ENCODE results near the gene PACSIN2.

The PACSIN2 gene

DNA sequence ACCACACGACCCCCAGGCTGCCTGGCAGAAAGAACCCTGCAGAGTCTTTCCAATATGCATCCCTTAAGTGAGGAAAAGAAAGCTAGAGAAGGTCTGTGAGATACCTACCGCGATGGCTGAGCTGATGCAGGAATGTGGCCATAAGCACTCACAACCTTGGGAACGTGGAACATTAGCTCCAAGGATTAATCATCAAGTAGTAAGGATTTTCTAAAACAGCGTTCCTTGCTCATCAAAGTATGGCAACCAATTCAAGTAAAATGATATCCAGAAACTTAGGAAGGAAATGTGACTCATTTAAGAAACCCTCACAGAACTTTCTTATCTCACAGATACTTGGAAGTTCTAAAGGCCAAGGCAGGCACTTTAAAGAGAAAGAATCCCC, 12.8 kb downstream of the PACSIN2 start:
- Histone ChIP-seq H3K4me3 (ENCODE audit: insufficient read depth, low read length, poor library complexity, severe bottlenecking) (no peak overlapping the region), H3K9me2 (replicated peaks; ENCODE audit: insufficient read depth, low read length) (no peaks in the 10 kb centered on the region), H3K27ac (ENCODE audit: low read depth, low read length) (no peak overlapping the region), H2AFZ (ENCODE audit: low read depth, low read length, severe bottlenecking) (no peak overlapping the region), H4K20me1 (ENCODE audit: low read depth, low read length) (peaks cover 9% of the 10 kb centered on the region; the same call in 1 of the 2 replicates), H3K79me2 (ENCODE audit: insufficient read depth, low read length) (peaks cover 71% of the 10 kb centered on the region), H3K9me3 (ENCODE audit: insufficient read depth, low read length) (no peaks in the 10 kb centered on the region), H3K9ac (ENCODE audit: low read length) (no peak overlapping the region), H3K36me3 (ENCODE audit: low read length) (no peaks in the 10 kb centered on the region), H3K27me3 (ENCODE audit: low read length) (no peaks in the 10 kb centered on the region), H3K4me2 (ENCODE audit: low read depth, low read length, poor library complexity, severe bottlenecking) (no peak overlapping the region), H3F3A (ENCODE audit: insufficient read depth) (no peaks in the 10 kb centered on the region)
- TF ChIP-seq, protein P1, sequence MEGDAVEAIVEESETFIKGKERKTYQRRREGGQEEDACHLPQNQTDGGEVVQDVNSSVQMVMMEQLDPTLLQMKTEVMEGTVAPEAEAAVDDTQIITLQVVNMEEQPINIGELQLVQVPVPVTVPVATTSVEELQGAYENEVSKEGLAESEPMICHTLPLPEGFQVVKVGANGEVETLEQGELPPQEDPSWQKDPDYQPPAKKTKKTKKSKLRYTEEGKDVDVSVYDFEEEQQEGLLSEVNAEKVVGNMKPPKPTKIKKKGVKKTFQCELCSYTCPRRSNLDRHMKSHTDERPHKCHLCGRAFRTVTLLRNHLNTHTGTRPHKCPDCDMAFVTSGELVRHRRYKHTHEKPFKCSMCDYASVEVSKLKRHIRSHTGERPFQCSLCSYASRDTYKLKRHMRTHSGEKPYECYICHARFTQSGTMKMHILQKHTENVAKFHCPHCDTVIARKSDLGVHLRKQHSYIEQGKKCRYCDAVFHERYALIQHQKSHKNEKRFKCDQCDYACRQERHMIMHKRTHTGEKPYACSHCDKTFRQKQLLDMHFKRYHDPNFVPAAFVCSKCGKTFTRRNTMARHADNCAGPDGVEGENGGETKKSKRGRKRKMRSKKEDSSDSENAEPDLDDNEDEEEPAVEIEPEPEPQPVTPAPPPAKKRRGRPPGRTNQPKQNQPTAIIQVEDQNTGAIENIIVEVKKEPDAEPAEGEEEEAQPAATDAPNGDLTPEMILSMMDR (IDR thresholded peaks at IDR 0.05; ENCODE audit: insufficient read depth, low read length, poor library complexity, severe bottlenecking) = no peak
- no peak for TF ChIP-seq EZH2phosphoT487 (conservative IDR thresholded peaks at IDR 0.05; ENCODE audit: low read length)

DNA sequence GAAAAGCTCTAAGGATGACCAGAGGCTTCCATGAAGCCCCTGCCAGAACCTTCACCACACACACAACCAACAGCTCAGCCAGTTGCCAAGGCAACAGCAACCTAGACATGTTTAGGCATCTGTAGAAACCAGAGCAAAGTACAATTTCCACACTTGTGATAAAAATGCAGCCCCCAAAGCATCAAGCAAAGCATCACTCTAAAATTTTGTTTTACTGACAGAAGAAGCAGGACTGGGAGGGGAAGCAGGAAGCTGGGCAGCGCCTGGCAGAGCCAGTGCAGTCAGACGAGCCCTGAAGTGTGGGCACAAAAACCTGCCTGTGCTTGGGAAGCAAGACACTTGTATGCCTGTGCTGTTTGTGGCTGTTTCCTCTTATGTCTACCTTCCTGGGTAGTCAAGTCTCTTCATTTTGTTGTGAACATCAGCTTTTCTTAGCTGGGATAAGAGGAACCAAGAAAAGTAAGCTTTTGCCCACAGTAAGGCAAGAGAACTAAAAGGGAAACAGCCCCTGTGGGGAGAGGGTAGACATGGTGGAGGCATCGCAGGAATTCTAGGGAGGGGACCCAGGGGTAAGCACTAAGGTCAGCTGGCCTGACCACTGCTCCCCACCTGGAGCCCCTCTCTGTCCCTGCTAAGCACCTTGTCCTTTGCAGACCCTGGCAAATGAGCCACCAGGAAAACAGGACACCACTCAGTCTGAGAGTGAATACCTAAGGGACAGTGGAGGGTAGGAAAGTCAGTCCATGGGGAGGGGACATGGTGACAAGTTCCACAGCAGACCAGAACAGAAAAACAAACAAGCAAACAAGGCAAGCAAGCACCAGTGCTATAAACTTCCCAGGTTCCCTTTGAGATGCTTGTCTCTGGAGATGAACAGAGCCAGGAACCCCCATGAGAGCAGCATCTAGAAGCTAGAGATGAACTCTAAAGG, 13.4 kb downstream of the PACSIN2 start:
- no peak overlapping the region for H2AFZ ChIP-seq (ENCODE audit: low read depth, low read length, severe bottlenecking)
- no peaks in the 10 kb centered on the region for H3K27me3 ChIP-seq (ENCODE audit: low read length)
- no peak overlapping the region for H3K4me2 ChIP-seq (ENCODE audit: low read depth, low read length, poor library complexity, severe bottlenecking)
- peaks cover 9% of the 10 kb centered on the region; the same call in 1 of the 2 replicates for H4K20me1 ChIP-seq (ENCODE audit: low read depth, low read length)
- peaks cover 72% of the 10 kb centered on the region for H3K79me2 ChIP-seq (ENCODE audit: insufficient read depth, low read length)
- H3K36me3 ChIP-seq (ENCODE audit: low read length) = no peaks in the 10 kb centered on the region
- no peak overlapping the region for H3K4me3 ChIP-seq (ENCODE audit: insufficient read depth, low read length, poor library complexity, severe bottlenecking)
- no peak overlapping the region for H3K27ac ChIP-seq (ENCODE audit: low read depth, low read length)
- TF ChIP-seq EZH2phosphoT487 (conservative IDR thresholded peaks at IDR 0.05; ENCODE audit: low read length) = no peak
- TF ChIP-seq, protein P1 (IDR thresholded peaks at IDR 0.05; ENCODE audit: insufficient read depth, low read length, poor library complexity, severe bottlenecking) = no peak
- no peak overlapping the region for H3K9ac ChIP-seq (ENCODE audit: low read length)
- no peaks in the 10 kb centered on the region for H3K9me3 ChIP-seq (ENCODE audit: insufficient read depth, low read length)
- no peaks in the 10 kb centered on the region for H3K9me2 ChIP-seq (replicated peaks; ENCODE audit: insufficient read depth, low read length)
- H3F3A ChIP-seq (ENCODE audit: insufficient read depth) = no peaks in the 10 kb centered on the region

GRCh38 chr22:43000441-43001175, 14.3 kb downstream of the PACSIN2 start:
- Histone ChIP-seq H3K79me2 (ENCODE audit: insufficient read depth, low read length) (peaks cover 68% of the 10 kb centered on the region), H3F3A (ENCODE audit: insufficient read depth) (no peaks in the 10 kb centered on the region), H3K9ac (ENCODE audit: low read length) (no peak overlapping the region), H3K36me3 (ENCODE audit: low read length) (no peaks in the 10 kb centered on the region), H3K4me3 (ENCODE audit: insufficient read depth, low read length, poor library complexity, severe bottlenecking) (no peak overlapping the region), H4K20me1 (ENCODE audit: low read depth, low read length) (peaks cover 9% of the 10 kb centered on the region; the same call in 1 of the 2 replicates), H3K27ac (ENCODE audit: low read depth, low read length) (no peak overlapping the region), H3K4me2 (ENCODE audit: low read depth, low read length, poor library complexity, severe bottlenecking) (no peak overlapping the region), H3K9me2 (replicated peaks; ENCODE audit: insufficient read depth, low read length) (no peaks in the 10 kb centered on the region), H2AFZ (ENCODE audit: low read depth, low read length, severe bottlenecking) (no peak overlapping the region), H3K27me3 (ENCODE audit: low read length) (no peaks in the 10 kb centered on the region), H3K9me3 (ENCODE audit: insufficient read depth, low read length) (no peaks in the 10 kb centered on the region)
- TF ChIP-seq, protein P1 (IDR thresholded peaks at IDR 0.05; ENCODE audit: insufficient read depth, low read length, poor library complexity, severe bottlenecking) = no peak
- no peak for TF ChIP-seq EZH2phosphoT487 (conservative IDR thresholded peaks at IDR 0.05; ENCODE audit: low read length)
